ENCODE data around the gene LCN12. TPM values are rescaled to one million over a fixed set of nuclear protein-coding genes. Genes with fewer than 3 reads are reported as not detected.

Gene LCN12
- total RNA-seq, 1 experiment from 2014 or later: 2.5 TPM

- ChIA-PET POLR2A (no interaction called here), CTCF (no interaction called here)
- DNase-seq (ENCODE audit: low read depth, low spot score) (no peak), ATAC-seq (no peak)
- Histone ChIP-seq H3K27ac (ENCODE audit: low read length) (no peak overlapping the region), H3K36me3 (ENCODE audit: control insufficient read depth, insufficient read depth, low read length) (no peaks in the 10 kb centered on the region), H3K4me3 (ENCODE audit: low read depth in 2 of 2, low read length in 2 of 2) (no peak overlapping the region), H3K9me3 (ENCODE audit: control insufficient read depth, insufficient read depth, low read depth, low read length) (no peaks in the 10 kb centered on the region), H3K4me1 (ENCODE audit: control insufficient read depth, insufficient read depth, low read length) (no peaks in the 10 kb centered on the region), H3K27me3 (ENCODE audit: control insufficient read depth, insufficient read depth, low read length) (no peaks in the 10 kb centered on the region)
- intact Hi-C loops (cut with micrococcal nuclease; ENCODE audit: unreplicated experiment) (no loop called here), in situ Hi-C loops (cut with HindIII; ENCODE audit: low pct_unique_long_range_greater_than_20kb, low sequenced_read_pairs) (no loop called here)
- no TSS peak for BruUV-seq (replicated peaks)
- TF ChIP-seq POLR2AphosphoS5 (IDR thresholded peaks at IDR 0.05; ENCODE audit: low read depth, low read length) (no peak), CTCF (IDR thresholded peaks at IDR 0.05) (no peak), TCF7L2 (IDR thresholded peaks at IDR 0.05; ENCODE audit: low read depth, low read length) (no peak)
- TF ChIP-seq, protein P1, sequence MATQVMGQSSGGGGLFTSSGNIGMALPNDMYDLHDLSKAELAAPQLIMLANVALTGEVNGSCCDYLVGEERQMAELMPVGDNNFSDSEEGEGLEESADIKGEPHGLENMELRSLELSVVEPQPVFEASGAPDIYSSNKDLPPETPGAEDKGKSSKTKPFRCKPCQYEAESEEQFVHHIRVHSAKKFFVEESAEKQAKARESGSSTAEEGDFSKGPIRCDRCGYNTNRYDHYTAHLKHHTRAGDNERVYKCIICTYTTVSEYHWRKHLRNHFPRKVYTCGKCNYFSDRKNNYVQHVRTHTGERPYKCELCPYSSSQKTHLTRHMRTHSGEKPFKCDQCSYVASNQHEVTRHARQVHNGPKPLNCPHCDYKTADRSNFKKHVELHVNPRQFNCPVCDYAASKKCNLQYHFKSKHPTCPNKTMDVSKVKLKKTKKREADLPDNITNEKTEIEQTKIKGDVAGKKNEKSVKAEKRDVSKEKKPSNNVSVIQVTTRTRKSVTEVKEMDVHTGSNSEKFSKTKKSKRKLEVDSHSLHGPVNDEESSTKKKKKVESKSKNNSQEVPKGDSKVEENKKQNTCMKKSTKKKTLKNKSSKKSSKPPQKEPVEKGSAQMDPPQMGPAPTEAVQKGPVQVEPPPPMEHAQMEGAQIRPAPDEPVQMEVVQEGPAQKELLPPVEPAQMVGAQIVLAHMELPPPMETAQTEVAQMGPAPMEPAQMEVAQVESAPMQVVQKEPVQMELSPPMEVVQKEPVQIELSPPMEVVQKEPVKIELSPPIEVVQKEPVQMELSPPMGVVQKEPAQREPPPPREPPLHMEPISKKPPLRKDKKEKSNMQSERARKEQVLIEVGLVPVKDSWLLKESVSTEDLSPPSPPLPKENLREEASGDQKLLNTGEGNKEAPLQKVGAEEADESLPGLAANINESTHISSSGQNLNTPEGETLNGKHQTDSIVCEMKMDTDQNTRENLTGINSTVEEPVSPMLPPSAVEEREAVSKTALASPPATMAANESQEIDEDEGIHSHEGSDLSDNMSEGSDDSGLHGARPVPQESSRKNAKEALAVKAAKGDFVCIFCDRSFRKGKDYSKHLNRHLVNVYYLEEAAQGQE (IDR thresholded peaks at IDR 0.05; ENCODE audit: insufficient read depth in 1 of 2, low read depth in 2 of 2, low read length in 1 of 2): no peak
These were observed 38.2 kb upstream of the LCN12 start for GRCh38 chr9:136913701-136914438.

- no peaks in the 10 kb centered on the region for H3K27me3 ChIP-seq (ENCODE audit: control insufficient read depth, insufficient read depth, low read length)
- no peak overlapping the region for H3K27ac ChIP-seq (ENCODE audit: low read length)
- CTCF ChIA-PET: interaction anchor here (0.5 kb wide), 1 partner anchor 63 kb away, joined by 7 read pairs; no protein-coding TSS in a partner anchor
- no peak overlapping the region for H3K4me3 ChIP-seq (ENCODE audit: low read depth in 2 of 2, low read length in 2 of 2)
- BruUV-seq (replicated peaks): no TSS peak
- intact Hi-C loops (cut with micrococcal nuclease; ENCODE audit: unreplicated experiment) (no loop called here), in situ Hi-C loops (cut with HindIII; ENCODE audit: low pct_unique_long_range_greater_than_20kb, low sequenced_read_pairs) (no loop called here)
- ATAC-seq (no peak), DNase-seq (ENCODE audit: low read depth, low spot score) (no peak)
- no peaks in the 10 kb centered on the region for H3K4me1 ChIP-seq (ENCODE audit: control insufficient read depth, insufficient read depth, low read length)
- no peaks in the 10 kb centered on the region for H3K36me3 ChIP-seq (ENCODE audit: control insufficient read depth, insufficient read depth, low read length)
- TF ChIP-seq TCF7L2 (IDR thresholded peaks at IDR 0.05; ENCODE audit: low read depth, low read length) (no peak), POLR2AphosphoS5 (IDR thresholded peaks at IDR 0.05; ENCODE audit: low read depth, low read length) (no peak), SIN3A (IDR thresholded peaks at IDR 0.05; ENCODE audit: borderline replicate concordance, insufficient read depth, low read depth, low read length) (no peak), CTCF (IDR thresholded peaks at IDR 0.05) (no peak)
- TF ChIP-seq, protein P1 (IDR thresholded peaks at IDR 0.05; ENCODE audit: insufficient read depth in 1 of 2, low read depth in 2 of 2, low read length in 1 of 2): no peak
- POLR2A ChIA-PET: no interaction called here
- H3K9me3 ChIP-seq (ENCODE audit: control insufficient read depth, insufficient read depth, low read depth, low read length): no peaks in the 10 kb centered on the region
These were observed 36.3 kb upstream of the LCN12 start for GRCh38 chr9:136915632-136916329.

All from Panc1 (cell line).